Keratinocyte (primary cell): ENCODE measurements around the gene DSE. TPM values are rescaled to one million over a fixed set of nuclear protein-coding genes. Genes with fewer than 3 reads are reported as not detected.

Experiments used
- DNase-seq: peaks from one replicate; pipeline ENCODE4 v3.0.0-alpha.2; 2011; ENCODE audit warnings: low read depth, missing footprints, low spot score
- FAIRE-seq: peaks from 2 replicates; lab custom pipeline; 2011; peaks lifted over from hg19 to GRCh38; lab: Jason Lieb, UNC
- H2AFZ ChIP-seq: 2 replicates; pipeline ENCODE4 v1.6.0; 2012; ENCODE audit warnings: low read length, control low read depth, inconsistent platforms; ENCODE audit not compliant: control insufficient read depth
- H3K27ac ChIP-seq: 2 replicates; pipeline ENCODE4 v1.5.1; 2011; ENCODE audit warnings: low read length; ENCODE audit not compliant: control insufficient read depth, insufficient read depth
- H3K27me3 ChIP-seq: 3 replicates; pipeline ENCODE4 v1.6.0; 2011; ENCODE audit warnings: low read length; ENCODE audit not compliant: control insufficient read depth, insufficient read depth; ENCODE audit errors: extremely low read depth
- H3K36me3 ChIP-seq, 2 experiments: 2 replicates in 1 of 2; 3 replicates in 1 of 2; pipeline ENCODE4 v1.5.1; 2011; ENCODE audit warnings: low read length in 2 of 2, mild to moderate bottlenecking in 1 of 2; ENCODE audit not compliant: control insufficient read depth in 2 of 2, insufficient read depth in 2 of 2; ENCODE audit errors: extremely low read depth in 1 of 2
- H3K4me1 ChIP-seq: 3 replicates; pipeline ENCODE4 v1.5.1; 2011; ENCODE audit warnings: low read length; ENCODE audit not compliant: control insufficient read depth, insufficient read depth; ENCODE audit errors: extremely low read depth
- H3K4me2 ChIP-seq: 3 replicates; pipeline ENCODE4 v1.6.0; 2011; ENCODE audit warnings: low read depth, low read length; ENCODE audit not compliant: control insufficient read depth, insufficient read depth; ENCODE audit errors: extremely low read depth
- H3K4me3 ChIP-seq, 3 experiments: fragments of 200-600 bp in 1 of 3; sonication (generic) in 1 of 3; 2 replicates in 2 of 3; 3 replicates in 1 of 3; pipeline ENCODE4 v1.5.1; 2011 to 2016; ENCODE audit warnings: low read length in 3 of 3, mild to moderate bottlenecking in 3 of 3, control low read depth in 2 of 3, inconsistent platforms in 1 of 3, low read depth in 1 of 3, mixed read lengths in 1 of 3, mixed run types in 1 of 3, moderate library complexity in 1 of 3; ENCODE audit not compliant: control insufficient read depth in 2 of 3, insufficient read depth in 2 of 3; ENCODE audit errors: extremely low read depth in 1 of 3
- H3K79me2 ChIP-seq: 2 replicates; pipeline ENCODE4 v1.6.0; 2012; ENCODE audit warnings: low read length; ENCODE audit not compliant: control insufficient read depth, insufficient read depth
- H3K9ac ChIP-seq: 3 replicates; pipeline ENCODE4 v1.6.0; 2011; ENCODE audit warnings: low read length; ENCODE audit not compliant: control insufficient read depth, insufficient read depth; ENCODE audit errors: extremely low read depth
- H3K9me1 ChIP-seq: 3 replicates; pipeline ENCODE4 v1.6.0; 2011; ENCODE audit warnings: low read length; ENCODE audit not compliant: control insufficient read depth, insufficient read depth; ENCODE audit errors: extremely low read depth
- H3K9me3 ChIP-seq: 2 replicates; pipeline ENCODE4 v1.5.1; 2012; ENCODE audit warnings: low read depth, low read length; ENCODE audit not compliant: control insufficient read depth
- H4K20me1 ChIP-seq: 3 replicates; pipeline ENCODE4 v1.6.0; 2011; ENCODE audit warnings: low read length; ENCODE audit not compliant: control insufficient read depth, insufficient read depth; ENCODE audit errors: extremely low read depth
- EZH2 ChIP-seq: IDR thresholded peaks from one replicate; pipeline ENCODE4 v1.6.1; 2012; ENCODE audit warnings: inconsistent platforms, mild to moderate bottlenecking, low read length, moderate library complexity
- dilution Hi-C: fragments of 300-500 bp; cut with MboI; formaldehyde crosslinking; loops from one replicate; pipeline ENCODE4 v1.7.0; 2020; ENCODE audit warnings: low sequenced_read_pairs; ENCODE audit not compliant: extremely low pct_ligation_motif_present
- polyA plus RNA-seq, 5 experiments: library from polyadenylated mRNA; depleted of rRNA in 3 of 5; stranded (reverse) in 3 of 5; stranded (forward) in 1 of 5; unstranded in 1 of 5; fragments of >200 nt; gene quantifications; 1 replicate in 1 of 5; 2 replicates in 3 of 5; 3 replicates in 1 of 5; pipeline versions ENCODE4 v1.2.1 to v1.2.3, GENCODE V29; 2011 to 2012; ENCODE audit warnings: missing spikeins in 2 of 5, low read depth in 1 of 5, low replicate concordance in 1 of 5
- TF ChIP-seq, protein P1 (sequence below), 3 experiments: IDR thresholded peaks in 1 of 3; conservative IDR thresholded peaks in 1 of 3; optimal IDR thresholded peaks in 1 of 3; 2 replicates in 2 of 3; 3 replicates in 1 of 3; pipeline versions ENCODE3 to v1.5.1; 2011; ENCODE audit warnings: low read length in 3 of 3, mild to moderate bottlenecking in 3 of 3, moderate library complexity in 2 of 3, control low read depth in 1 of 3, inconsistent platforms in 1 of 3; ENCODE audit not compliant: insufficient read depth in 2 of 3; ENCODE audit errors: extremely low read depth in 1 of 3

The DSE gene
- polyA plus RNA-seq, 1 donor (not counting 4 experiments of a cell fraction or from before 2014, with no cell fraction given): 99.7 TPM

- Histone ChIP-seq H2AFZ (no peak overlapping the region), H3K4me2 (no peak overlapping the region), H3K9me3 (no peaks in the 10 kb centered on the region), H3K4me1 (no peaks in the 10 kb centered on the region), H3K4me3 (no peak overlapping the region), H3K79me2 (no peaks in the 10 kb centered on the region), H4K20me1 (no peaks in the 10 kb centered on the region), H3K9ac (no peak overlapping the region), H3K27ac (no peak overlapping the region), H3K27me3 (no peaks in the 10 kb centered on the region), H3K9me1 (no peaks in the 10 kb centered on the region), H3K36me3 (no peaks in the 10 kb centered on the region)
- DNase-seq: no peak
- TF ChIP-seq, protein P1, sequence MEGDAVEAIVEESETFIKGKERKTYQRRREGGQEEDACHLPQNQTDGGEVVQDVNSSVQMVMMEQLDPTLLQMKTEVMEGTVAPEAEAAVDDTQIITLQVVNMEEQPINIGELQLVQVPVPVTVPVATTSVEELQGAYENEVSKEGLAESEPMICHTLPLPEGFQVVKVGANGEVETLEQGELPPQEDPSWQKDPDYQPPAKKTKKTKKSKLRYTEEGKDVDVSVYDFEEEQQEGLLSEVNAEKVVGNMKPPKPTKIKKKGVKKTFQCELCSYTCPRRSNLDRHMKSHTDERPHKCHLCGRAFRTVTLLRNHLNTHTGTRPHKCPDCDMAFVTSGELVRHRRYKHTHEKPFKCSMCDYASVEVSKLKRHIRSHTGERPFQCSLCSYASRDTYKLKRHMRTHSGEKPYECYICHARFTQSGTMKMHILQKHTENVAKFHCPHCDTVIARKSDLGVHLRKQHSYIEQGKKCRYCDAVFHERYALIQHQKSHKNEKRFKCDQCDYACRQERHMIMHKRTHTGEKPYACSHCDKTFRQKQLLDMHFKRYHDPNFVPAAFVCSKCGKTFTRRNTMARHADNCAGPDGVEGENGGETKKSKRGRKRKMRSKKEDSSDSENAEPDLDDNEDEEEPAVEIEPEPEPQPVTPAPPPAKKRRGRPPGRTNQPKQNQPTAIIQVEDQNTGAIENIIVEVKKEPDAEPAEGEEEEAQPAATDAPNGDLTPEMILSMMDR (optimal IDR thresholded peaks at IDR 0.05 in 1 of 3, IDR thresholded peaks at IDR 0.05 in 1 of 3, conservative IDR thresholded peaks at IDR 0.05 in 1 of 3; ENCODE audit: extremely low read depth in 1 of 3, insufficient read depth in 2 of 3, low read length in 3 of 3): no peak
- no peak for TF ChIP-seq EZH2
- no peak for FAIRE-seq
- dilution Hi-C loops: no loop called here
Observed at GRCh38 chr6:116492331-116493067, 121.8 kb downstream of the DSE start.

Other genes starting within 250 kb of the DSE start
- 0.01 TPM in 1 of 3 replicates, not detected in the others for gene COL10A1, start 244.8 kb upstream of the DSE start, polyA plus RNA-seq
- 6.2 to 8.3 TPM (median 8.1 TPM) in 3 replicates for gene TSPYL4, start 116.9 kb upstream of the DSE start, polyA plus RNA-seq
- gene TSPYL1, start 91.0 kb upstream of the DSE start, polyA plus RNA-seq: 64.5 to 97.3 TPM (median 75.6 TPM) in 3 replicates
- 0.47 to 0.59 TPM (median 0.51 TPM) in 3 replicates for gene CALHM6, start 90.4 kb downstream of the DSE start, polyA plus RNA-seq
- 0.80 to 2.9 TPM (median 0.94 TPM) in 3 replicates for gene CALHM5, start 140.7 kb downstream of the DSE start, polyA plus RNA-seq
- 0.19 to 0.31 TPM (median 0.28 TPM) in 3 replicates for gene TRAPPC3L, start 174.7 kb downstream of the DSE start, polyA plus RNA-seq
- gene CALHM4, start 182.8 kb downstream of the DSE start, polyA plus RNA-seq: 0.33 to 0.57 TPM (median 0.41 TPM) in 3 replicates
- 35.9 to 61.7 TPM (median 41.7 TPM) in 3 replicates for gene RWDD1, start 200.6 kb downstream of the DSE start, polyA plus RNA-seq
- 0.10 to 0.12 TPM (median 0.11 TPM) in 3 replicates for gene RSPH4A, start 245.5 kb downstream of the DSE start, polyA plus RNA-seq